GM12878 (cell line): ENCODE results near the gene PIEZO2.

ENCODE experiments used
- CEBPB ChIP-seq, 2 experiments: fragments of 150-350 bp in 1 of 2; IDR thresholded peaks; 2 replicates each; pipeline ENCODE4 v1.6.1; 2012 to 2014; ENCODE audit warnings: low read depth in 2 of 2, low read length in 2 of 2, borderline replicate concordance in 1 of 2, inconsistent platforms in 1 of 2
- CREB1 ChIP-seq: IDR thresholded peaks from 2 replicates; pipeline ENCODE4 v1.6.1; 2012; ENCODE audit warnings: low read depth, mild to moderate bottlenecking, inconsistent platforms
- JUND ChIP-seq: IDR thresholded peaks from 2 replicates; pipeline ENCODE4 v1.6.1; 2012; ENCODE audit warnings: low read depth, mild to moderate bottlenecking, low read length, improper control_type of control experiment, moderate library complexity
- MEF2A ChIP-seq: IDR thresholded peaks from 2 replicates; pipeline ENCODE4 v1.6.1; 2011; ENCODE audit warnings: low read depth, mild to moderate bottlenecking, low read length, moderate library complexity; ENCODE audit not compliant: insufficient read depth
- NR2C2 ChIP-seq: IDR thresholded peaks from 2 replicates; pipeline ENCODE4 v1.6.1; 2011; ENCODE audit warnings: borderline replicate concordance, low read depth; ENCODE audit not compliant: control insufficient read depth, insufficient read length
- PAX5 ChIP-seq: IDR thresholded peaks from 2 replicates; pipeline ENCODE4 v1.6.1; 2011; ENCODE audit warnings: low read depth, low read length, borderline replicate concordance
- POLR2A ChIP-seq: IDR thresholded peaks from 2 replicates; pipeline ENCODE4 v1.6.1; 2011; ENCODE audit warnings: low read depth, mild to moderate bottlenecking, low read length
- YY1 ChIP-seq: IDR thresholded peaks from 2 replicates; pipeline ENCODE4 v1.6.1; 2011; ENCODE audit warnings: low read depth, mild to moderate bottlenecking, low read length
- TF ChIP-seq, protein P1 (sequence below): IDR thresholded peaks from 2 replicates; pipeline ENCODE4 v1.6.1; 2012; ENCODE audit warnings: low read depth, low read length, improper control_type of control experiment
- TF ChIP-seq, protein P2 (sequence below), 3 experiments: IDR thresholded peaks in 2 of 3; conservative IDR thresholded peaks in 1 of 3; 2 replicates each; pipeline ENCODE4 v1.5.1; 2011; ENCODE audit warnings: low read depth in 3 of 3, low read length in 3 of 3, mild to moderate bottlenecking in 3 of 3, control low read depth in 2 of 3, moderate library complexity in 2 of 3, inconsistent platforms in 1 of 3, mixed read lengths in 1 of 3; ENCODE audit not compliant: control insufficient read depth in 2 of 3, insufficient read depth in 1 of 3; ENCODE audit errors: extremely low read depth in 1 of 3

DNA sequence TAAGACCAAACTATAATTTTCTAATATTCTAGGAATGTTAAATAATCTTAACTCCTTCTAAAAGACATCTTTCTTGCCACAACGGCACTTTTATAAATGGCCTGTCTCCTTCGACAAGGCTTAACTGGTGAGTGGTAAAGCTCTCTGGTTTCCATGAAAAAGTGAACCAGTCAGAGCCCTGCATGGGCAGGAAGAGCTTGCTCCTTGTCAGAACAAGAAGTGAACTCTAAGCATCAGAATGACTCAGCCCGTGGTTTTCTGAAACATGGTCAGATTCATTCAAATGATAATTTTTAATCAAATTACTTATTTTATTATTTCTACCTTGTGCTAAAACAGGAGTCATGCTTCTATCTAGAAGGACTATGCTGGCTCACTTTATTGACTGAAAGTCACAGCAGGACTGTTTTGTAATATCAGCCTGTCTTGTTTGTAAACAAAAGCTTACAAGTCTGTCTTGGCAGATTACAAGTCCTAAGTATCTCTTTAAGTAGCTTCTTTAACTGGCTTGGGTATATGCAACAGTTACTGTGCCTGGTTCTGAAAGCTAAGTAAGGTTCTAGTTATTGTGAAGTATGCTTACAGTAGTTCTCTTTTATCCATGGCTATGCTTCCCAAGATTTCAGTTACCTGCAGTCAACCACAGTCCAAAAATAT lies 378.2 kb downstream of the PIEZO2 start:
- TF ChIP-seq YY1 (no peak), PAX5 (no peak), CEBPB (IDR thresholded peaks at IDR 0.05; ENCODE audit: borderline replicate concordance in 1 of 2, low read depth in 2 of 2, low read length in 2 of 2) (no peak), JUND (no peak), MEF2A (no peak), NR2C2 (no peak), POLR2A (no peak), CREB1 (no peak)
- TF ChIP-seq, protein P1, sequence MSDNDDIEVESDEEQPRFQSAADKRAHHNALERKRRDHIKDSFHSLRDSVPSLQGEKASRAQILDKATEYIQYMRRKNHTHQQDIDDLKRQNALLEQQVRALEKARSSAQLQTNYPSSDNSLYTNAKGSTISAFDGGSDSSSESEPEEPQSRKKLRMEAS, result no peak
- TF ChIP-seq, protein P2, sequence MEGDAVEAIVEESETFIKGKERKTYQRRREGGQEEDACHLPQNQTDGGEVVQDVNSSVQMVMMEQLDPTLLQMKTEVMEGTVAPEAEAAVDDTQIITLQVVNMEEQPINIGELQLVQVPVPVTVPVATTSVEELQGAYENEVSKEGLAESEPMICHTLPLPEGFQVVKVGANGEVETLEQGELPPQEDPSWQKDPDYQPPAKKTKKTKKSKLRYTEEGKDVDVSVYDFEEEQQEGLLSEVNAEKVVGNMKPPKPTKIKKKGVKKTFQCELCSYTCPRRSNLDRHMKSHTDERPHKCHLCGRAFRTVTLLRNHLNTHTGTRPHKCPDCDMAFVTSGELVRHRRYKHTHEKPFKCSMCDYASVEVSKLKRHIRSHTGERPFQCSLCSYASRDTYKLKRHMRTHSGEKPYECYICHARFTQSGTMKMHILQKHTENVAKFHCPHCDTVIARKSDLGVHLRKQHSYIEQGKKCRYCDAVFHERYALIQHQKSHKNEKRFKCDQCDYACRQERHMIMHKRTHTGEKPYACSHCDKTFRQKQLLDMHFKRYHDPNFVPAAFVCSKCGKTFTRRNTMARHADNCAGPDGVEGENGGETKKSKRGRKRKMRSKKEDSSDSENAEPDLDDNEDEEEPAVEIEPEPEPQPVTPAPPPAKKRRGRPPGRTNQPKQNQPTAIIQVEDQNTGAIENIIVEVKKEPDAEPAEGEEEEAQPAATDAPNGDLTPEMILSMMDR (IDR thresholded peaks at IDR 0.05 in 2 of 3, conservative IDR thresholded peaks at IDR 0.05 in 1 of 3; ENCODE audit: control insufficient read depth in 2 of 3, extremely low read depth in 1 of 3, insufficient read depth in 1 of 3, low read depth in 3 of 3, low read length in 3 of 3), result no peak
